Right lobe of liver (tissue), 6 donors: Measurements from ENCODE around the gene ATF3. TPM values are rescaled to one million over a fixed set of nuclear protein-coding genes. Genes with fewer than 3 reads are reported as not detected.

Experiments
- ATAC-seq, 4 donors: fragments of 200-7000 bp; cut with Tn5 transposase; one replicate each; pipeline ENCODE4 v1.9.1; 2020; ENCODE audit warnings: mild to moderate bottlenecking in 4 of 4, moderate library complexity in 4 of 4
- DNase-seq, 3 donors: peaks; one replicate each; pipeline ENCODE4 v3.0.0-alpha.2; 2020
- H3K27ac ChIP-seq, 3 donors: fragments of 200-600 bp; one replicate each; pipeline ENCODE4 v1.8.0; 2022
- H3K27me3 ChIP-seq, 2 donors: fragments of 200-600 bp; one replicate each; pipeline ENCODE4 v1.8.0; 2022
- H3K36me3 ChIP-seq, 4 donors: fragments of 200-600 bp; sonication (generic) in 1 of 4; one replicate each; pipeline versions ENCODE4 v1.5.1 to v1.8.0; 2017 to 2022; ENCODE audit warnings: control low read depth in 1 of 4
- H3K4me1 ChIP-seq, 4 donors: fragments of 200-600 bp; sonication (generic) in 1 of 4; one replicate each; pipeline versions ENCODE4 v1.5.1 to v1.8.0; 2017 to 2022; ENCODE audit warnings: control low read depth in 1 of 4
- H3K4me3 ChIP-seq, 3 donors: fragments of 200-600 bp; one replicate each; pipeline ENCODE4 v1.8.0; 2022
- H3K9me3 ChIP-seq, 4 donors: fragments of 200-600 bp; sonication (generic) in 1 of 4; one replicate each; pipeline versions ENCODE4 v1.5.1 to v1.8.0; 2017 to 2022; ENCODE audit warnings: control low read depth in 1 of 4
- POLR2A ChIP-seq: fragments of 450-650 bp; IDR thresholded peaks from one replicate; pipeline ENCODE4 v1.6.1; 2017; ENCODE audit warnings: antibody characterized with exemption, mild to moderate bottlenecking
- WGBS: methylation state at CpG from one replicate; pipeline ENCODE4 v1.1.6; 2018; ENCODE audit warnings: low coverage, low lambda C conversion rate; ENCODE audit not compliant: insufficient coverage; ENCODE audit errors: missing lambda C conversion rate; 5-methylcytosine and 5-hydroxymethylcytosine counted together
- intact Hi-C, 2 donors: fragments of 100-400 bp; cut with DNase I; formaldehyde crosslinking; loops; one replicate each; pipeline versions ENCODE4 v1.11.2 to v1.14.1; 2022
- total RNA-seq, 6 experiments: library from RNA; depleted of rRNA in 2 of 6; stranded (reverse); fragments of >200 nt in 2 of 6; fragmentation: NEBNext Ultra II Directional in 3 of 6; extraction: Animal tissue kit (Norgen Biotek cat#: 25700) in 3 of 6; gene quantifications; one replicate each; pipeline versions ENCODE4 v1.1.0 to v1.2.4, GENCODE V29; 2016 to 2023
- TF ChIP-seq, protein P1 (sequence below), 4 donors: fragments of 200-600 bp in 3 of 4; fragments of 450-650 bp in 1 of 4; IDR thresholded peaks; one replicate each; pipeline versions ENCODE4 v1.5.1 to v1.8.0; 2016 to 2022; ENCODE audit warnings: antibody characterized with exemption in 4 of 4, mild to moderate bottlenecking in 2 of 4
- donor health status: DM: no; HTN: yes; CAD: no.
- donor health status: DM: no; HTN: no; CAD: no.
- donor health status: DM: no; HTN: no; CAD: no.
- donor health status: DM: no; HTN: yes; CAD: no.
- donor health status: DM: no; HTN: yes; CAD: no.

The ATF3 gene
- total RNA-seq, 6 experiments from 2014 or later, result 3.7 to 77.2 (median 15.1) TPM

DNA sequence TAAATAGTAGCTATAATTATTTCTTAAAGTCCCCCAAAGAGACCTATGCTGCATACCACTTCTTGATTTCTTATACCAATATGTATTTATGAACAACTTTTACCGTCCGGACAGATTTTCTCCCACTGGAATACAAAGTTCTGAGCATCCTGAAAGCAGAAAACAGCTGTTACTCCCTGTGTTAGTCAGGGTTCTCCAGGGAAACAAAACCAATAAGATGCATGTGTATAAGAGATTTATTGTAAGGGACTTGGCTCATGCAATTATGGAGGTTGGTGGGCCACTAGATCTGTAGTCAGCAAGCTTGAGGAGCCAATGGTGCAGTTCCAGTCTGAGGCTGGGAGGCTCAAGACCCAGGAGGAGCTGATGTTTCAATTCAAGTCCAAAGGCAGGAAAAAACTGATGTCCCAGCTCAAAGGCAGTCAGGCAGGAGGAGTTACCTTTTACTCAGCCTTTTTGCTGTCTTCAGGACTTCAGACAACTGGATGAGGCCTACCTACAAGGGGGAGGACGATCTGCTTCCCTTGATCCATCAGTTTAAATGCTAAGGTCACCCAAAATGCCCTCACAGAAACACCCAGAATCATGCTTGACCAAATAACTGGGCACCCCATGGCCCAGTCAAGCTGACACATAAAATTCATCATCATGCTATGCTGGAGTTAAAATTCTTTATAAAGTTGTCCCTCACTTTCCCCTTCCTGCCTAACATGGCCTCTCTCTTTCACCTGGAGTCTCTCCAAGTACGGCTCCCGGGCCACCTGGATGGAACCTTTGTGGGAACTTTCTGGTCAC lies 24.3 kb upstream of the ATF3 start:
- DNase-seq, result no peak
- Histone ChIP-seq H3K9me3 (no peaks in the 10 kb centered on the region), H3K27ac (no peak overlapping the region), H3K36me3 (no peaks in the 10 kb centered on the region), H3K27me3 (no peaks in the 10 kb centered on the region), H3K4me3 (no peak overlapping the region), H3K4me1 (no peaks in the 10 kb centered on the region)
- 65% methylated on average over 3 of the region's 5 CpGs for WGBS
- TF ChIP-seq, protein P1, sequence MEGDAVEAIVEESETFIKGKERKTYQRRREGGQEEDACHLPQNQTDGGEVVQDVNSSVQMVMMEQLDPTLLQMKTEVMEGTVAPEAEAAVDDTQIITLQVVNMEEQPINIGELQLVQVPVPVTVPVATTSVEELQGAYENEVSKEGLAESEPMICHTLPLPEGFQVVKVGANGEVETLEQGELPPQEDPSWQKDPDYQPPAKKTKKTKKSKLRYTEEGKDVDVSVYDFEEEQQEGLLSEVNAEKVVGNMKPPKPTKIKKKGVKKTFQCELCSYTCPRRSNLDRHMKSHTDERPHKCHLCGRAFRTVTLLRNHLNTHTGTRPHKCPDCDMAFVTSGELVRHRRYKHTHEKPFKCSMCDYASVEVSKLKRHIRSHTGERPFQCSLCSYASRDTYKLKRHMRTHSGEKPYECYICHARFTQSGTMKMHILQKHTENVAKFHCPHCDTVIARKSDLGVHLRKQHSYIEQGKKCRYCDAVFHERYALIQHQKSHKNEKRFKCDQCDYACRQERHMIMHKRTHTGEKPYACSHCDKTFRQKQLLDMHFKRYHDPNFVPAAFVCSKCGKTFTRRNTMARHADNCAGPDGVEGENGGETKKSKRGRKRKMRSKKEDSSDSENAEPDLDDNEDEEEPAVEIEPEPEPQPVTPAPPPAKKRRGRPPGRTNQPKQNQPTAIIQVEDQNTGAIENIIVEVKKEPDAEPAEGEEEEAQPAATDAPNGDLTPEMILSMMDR (IDR thresholded peaks at IDR 0.05), result no peak
- TF ChIP-seq POLR2A, result no peak
- intact Hi-C loops, result no loop called here
- ATAC-seq, result no peak

DNA sequence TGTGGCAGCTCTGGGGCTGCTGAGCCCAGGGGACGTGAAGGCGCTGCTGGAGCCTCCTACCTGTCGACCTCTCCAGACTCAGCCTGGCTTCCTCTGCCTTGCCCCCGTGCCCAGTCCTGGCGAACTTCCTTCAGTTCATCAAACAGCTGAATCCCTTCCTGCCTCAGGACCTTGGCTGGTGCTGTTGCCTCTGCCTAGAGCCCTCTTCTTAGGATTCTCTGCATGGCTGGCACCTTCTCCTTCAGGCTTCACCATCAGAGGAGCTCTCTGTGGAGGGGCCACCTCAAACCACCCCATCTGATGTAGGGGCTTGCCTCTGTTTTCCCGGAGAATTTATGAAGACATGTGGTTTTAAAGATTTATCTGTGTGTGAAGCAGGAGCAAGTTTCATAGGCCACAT lies 23.4 kb upstream of the ATF3 start:
- ATAC-seq, result no peak
- Histone ChIP-seq H3K27ac (no peak overlapping the region), H3K27me3 (no peaks in the 10 kb centered on the region), H3K36me3 (no peaks in the 10 kb centered on the region), H3K4me1 (no peaks in the 10 kb centered on the region), H3K9me3 (no peaks in the 10 kb centered on the region), H3K4me3 (no peak overlapping the region)
- no peak for TF ChIP-seq POLR2A
- TF ChIP-seq, protein P1 (IDR thresholded peaks at IDR 0.05), result no peak
- DNase-seq, result no peak
- WGBS, result no CpG with 5 or more reads among the region's 6 CpGs
- intact Hi-C loops, result no loop called here

- DNase-seq (no peak), ATAC-seq (no peak)
- H3K4me3 ChIP-seq, result no peak overlapping the region
- H3K27me3 ChIP-seq, result no peaks in the 10 kb centered on the region
- TF ChIP-seq POLR2A, result no peak
- TF ChIP-seq, protein P1 (IDR thresholded peaks at IDR 0.05), result no peak
- 57% methylated on average over 4 of the region's 7 CpGs for WGBS
- no peak overlapping the region for H3K27ac ChIP-seq
- no peaks in the 10 kb centered on the region for H3K9me3 ChIP-seq
- H3K36me3 ChIP-seq, result no peaks in the 10 kb centered on the region
- H3K4me1 ChIP-seq, result no peaks in the 10 kb centered on the region
- intact Hi-C loops, result no loop called here
Measured at GRCh38 chr1:212586206-212587015, 22.1 kb upstream of the ATF3 start.

GRCh38 chr1:212587016-212587887 lies 21.3 kb upstream of the ATF3 start:
- Histone ChIP-seq H3K4me3 (no peak overlapping the region), H3K27me3 (no peaks in the 10 kb centered on the region), H3K4me1 (no peaks in the 10 kb centered on the region), H3K9me3 (no peaks in the 10 kb centered on the region), H3K36me3 (no peaks in the 10 kb centered on the region), H3K27ac (no peak overlapping the region)
- no peak for TF ChIP-seq POLR2A
- TF ChIP-seq, protein P1 (IDR thresholded peaks at IDR 0.05), result no peak
- intact Hi-C loops, result no loop called here
- WGBS, result 73% methylated on average over 11 of the region's 11 CpGs
- ATAC-seq (no peak), DNase-seq (no peak)
